K562 (cell line): ENCODE measurements around the gene VAMP8. TPM values are rescaled to one million over a fixed set of nuclear protein-coding genes. Genes with fewer than 3 reads are reported as not detected.

Source experiments
- EZH2 ChIP-seq: IDR thresholded peaks from 2 replicates; pipeline ENCODE4 v1.6.1; 2012; ENCODE audit warnings: low read depth, mild to moderate bottlenecking, inconsistent platforms, low read length, borderline replicate concordance
- FIP1L1 ChIP-seq: fragments of 200-400 bp; formaldehyde crosslinking; IDR thresholded peaks from 2 replicates; pipeline ENCODE4 v1.6.1; 2018; ENCODE audit warnings: mild to moderate bottlenecking, low read depth, low read length; ENCODE audit not compliant: poor library complexity, severe bottlenecking
- POLR2G ChIP-seq: fragments of 200-400 bp; formaldehyde crosslinking; IDR thresholded peaks from 2 replicates; pipeline ENCODE4 v1.6.1; 2017; ENCODE audit warnings: low read depth, mild to moderate bottlenecking, antibody characterized with exemption, low read length, moderate library complexity
- POLR2H ChIP-seq: IDR thresholded peaks from 2 replicates; pipeline ENCODE4 v1.6.1; 2016; ENCODE audit warnings: missing genetic modification characterization, low read depth, mild to moderate bottlenecking, control low read depth, missing compliant biosample characterization, moderate library complexity
- PTBP1 ChIP-seq: fragments of 200-400 bp; formaldehyde crosslinking; IDR thresholded peaks from 2 replicates; pipeline ENCODE4 v1.6.1; 2017; ENCODE audit warnings: low read depth, low read length
- ZNF184 ChIP-seq: sonication (generic); formaldehyde crosslinking; IDR thresholded peaks from 2 replicates; pipeline ENCODE4 v1.5.0; 2020; ENCODE audit warnings: missing genetic modification reagents
- ZNF324 ChIP-seq: fragments of 250-450 bp; sonication (Bioruptor Pico); IDR thresholded peaks from 2 replicates; pipeline ENCODE4 v1.4.0; 2020; ENCODE audit warnings: mild to moderate bottlenecking
- polyA plus RNA-seq, 8 experiments: library from polyadenylated mRNA; depleted of rRNA in 4 of 8; stranded (reverse) in 5 of 8; unstranded in 3 of 8; fragments of >200 nt; fragmentation: Nextera tagmentation in 2 of 8; fragmentation: Illumina TruSeq in 1 of 8; extraction: Ambion mirVana in 2 of 8; extraction: Trizol in 1 of 8; gene quantifications; 2 replicates each; pipeline versions ENCODE4 v1.2.1 to v1.2.3, GENCODE V29; 2011 to 2014; ENCODE audit warnings: inconsistent platforms in 1 of 8, missing spikeins in 1 of 8
- total RNA-seq, 7 experiments: library from RNA; depleted of rRNA in 6 of 7; stranded (reverse); fragments of >200 nt in 6 of 7; fragmentation: Illumina TruSeq in 2 of 7; extraction: Trizol in 2 of 7; gene quantifications; 2 replicates each; pipeline versions ENCODE4 v1.2.1 to v1.2.3, GENCODE V29; 2011 to 2021; ENCODE audit warnings: low replicate concordance in 1 of 7
- TF ChIP-seq, protein P1 (sequence below): sonication (generic); formaldehyde crosslinking; IDR thresholded peaks from 2 replicates; pipeline ENCODE4 v1.8.1; 2023; ENCODE audit warnings: mild to moderate bottlenecking, missing genetic modification reagents
- TF ChIP-seq, protein P2 (sequence below): sonication (generic); formaldehyde crosslinking; IDR thresholded peaks from 2 replicates; pipeline ENCODE4 v1.8.0; 2022; ENCODE audit warnings: mild to moderate bottlenecking, missing genetic modification reagents
- TF ChIP-seq, protein P3 (sequence below): IDR thresholded peaks from 2 replicates; pipeline ENCODE4 v1.6.1; 2012; ENCODE audit warnings: low read depth, low read length, improper control_type of control experiment, borderline replicate concordance
- TF ChIP-seq, protein P4 (sequence below): sonication (generic); formaldehyde crosslinking; IDR thresholded peaks from 2 replicates; pipeline ENCODE4 v1.8.1; 2023; ENCODE audit warnings: mild to moderate bottlenecking, missing genetic modification reagents
- TF ChIP-seq, protein P5 (sequence below): fragments of 450-650 bp; IDR thresholded peaks from 2 replicates; pipeline ENCODE4 v1.7.1; 2018; ENCODE audit warnings: mild to moderate bottlenecking, low read depth; ENCODE audit not compliant: partially characterized antibody
- TF ChIP-seq, protein P6 (sequence below): fragments of 450-650 bp; formaldehyde crosslinking; conservative IDR thresholded peaks from 2 replicates; pipeline ENCODE4 v1.4.0; 2022; ENCODE audit warnings: mild to moderate bottlenecking, missing genetic modification characterization

Gene VAMP8
- total and polyA plus RNA-seq, 9 of the 15 experiments (the other 6 are each of a cell fraction or from before 2014, with no cell fraction given), result 107 to 571 (median 248) TPM

DNA sequence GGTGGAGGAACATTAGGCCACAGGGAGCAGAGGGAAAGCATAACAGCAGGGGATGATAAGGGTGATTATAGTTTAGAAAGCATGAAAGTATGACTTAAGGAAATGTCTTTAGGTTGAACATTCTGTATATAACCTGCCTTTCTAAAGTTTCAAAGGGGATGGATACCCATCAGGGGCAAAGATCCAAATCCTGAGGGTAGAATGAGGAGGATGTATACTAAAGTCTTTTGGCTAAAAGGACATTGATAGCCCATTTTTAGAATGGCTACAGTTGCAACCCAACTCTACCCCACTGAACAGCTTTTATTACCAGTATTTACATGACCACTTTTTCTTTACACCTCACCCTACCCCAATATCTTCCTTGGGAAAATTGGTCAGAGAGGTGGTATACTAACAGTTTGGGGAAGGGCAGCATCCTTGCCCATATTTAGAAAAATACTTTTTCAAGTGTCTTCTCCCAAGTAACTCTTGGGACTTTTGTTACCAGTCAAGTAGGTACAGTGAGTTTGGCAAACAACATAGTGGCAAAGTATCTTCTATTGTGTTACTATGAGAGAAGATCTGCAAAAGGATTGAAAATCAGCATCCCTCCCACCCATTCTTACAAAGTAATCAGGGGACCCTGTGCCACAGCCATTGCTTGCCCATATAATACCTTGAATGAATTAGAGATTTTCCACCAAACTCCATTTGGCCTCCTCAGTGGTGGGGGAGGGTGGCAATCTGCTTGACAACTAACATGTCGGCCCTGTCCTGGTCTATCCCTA, 30.1 kb upstream of the VAMP8 start (continued):
- TF ChIP-seq, protein P1, sequence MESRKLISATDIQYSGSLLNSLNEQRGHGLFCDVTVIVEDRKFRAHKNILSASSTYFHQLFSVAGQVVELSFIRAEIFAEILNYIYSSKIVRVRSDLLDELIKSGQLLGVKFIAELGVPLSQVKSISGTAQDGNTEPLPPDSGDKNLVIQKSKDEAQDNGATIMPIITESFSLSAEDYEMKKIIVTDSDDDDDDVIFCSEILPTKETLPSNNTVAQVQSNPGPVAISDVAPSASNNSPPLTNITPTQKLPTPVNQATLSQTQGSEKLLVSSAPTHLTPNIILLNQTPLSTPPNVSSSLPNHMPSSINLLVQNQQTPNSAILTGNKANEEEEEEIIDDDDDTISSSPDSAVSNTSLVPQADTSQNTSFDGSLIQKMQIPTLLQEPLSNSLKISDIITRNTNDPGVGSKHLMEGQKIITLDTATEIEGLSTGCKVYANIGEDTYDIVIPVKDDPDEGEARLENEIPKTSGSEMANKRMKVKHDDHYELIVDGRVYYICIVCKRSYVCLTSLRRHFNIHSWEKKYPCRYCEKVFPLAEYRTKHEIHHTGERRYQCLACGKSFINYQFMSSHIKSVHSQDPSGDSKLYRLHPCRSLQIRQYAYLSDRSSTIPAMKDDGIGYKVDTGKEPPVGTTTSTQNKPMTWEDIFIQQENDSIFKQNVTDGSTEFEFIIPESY (CRISPR knock-in tag), result no peak
- TF ChIP-seq FIP1L1 (peak; percentile 64), EZH2 (no peak), POLR2G (peak; percentile 74), PTBP1 (no peak), POLR2H (tag) (peak; percentile 41; the same call in 1 of the 2 replicates), ZNF324 (CRISPR knock-in tag) (no peak), ZNF184 (no peak)
- TF ChIP-seq, protein P2, sequence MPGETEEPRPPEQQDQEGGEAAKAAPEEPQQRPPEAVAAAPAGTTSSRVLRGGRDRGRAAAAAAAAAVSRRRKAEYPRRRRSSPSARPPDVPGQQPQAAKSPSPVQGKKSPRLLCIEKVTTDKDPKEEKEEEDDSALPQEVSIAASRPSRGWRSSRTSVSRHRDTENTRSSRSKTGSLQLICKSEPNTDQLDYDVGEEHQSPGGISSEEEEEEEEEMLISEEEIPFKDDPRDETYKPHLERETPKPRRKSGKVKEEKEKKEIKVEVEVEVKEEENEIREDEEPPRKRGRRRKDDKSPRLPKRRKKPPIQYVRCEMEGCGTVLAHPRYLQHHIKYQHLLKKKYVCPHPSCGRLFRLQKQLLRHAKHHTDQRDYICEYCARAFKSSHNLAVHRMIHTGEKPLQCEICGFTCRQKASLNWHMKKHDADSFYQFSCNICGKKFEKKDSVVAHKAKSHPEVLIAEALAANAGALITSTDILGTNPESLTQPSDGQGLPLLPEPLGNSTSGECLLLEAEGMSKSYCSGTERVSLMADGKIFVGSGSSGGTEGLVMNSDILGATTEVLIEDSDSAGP (CRISPR knock-in tag), result no peak
- TF ChIP-seq, protein P3, sequence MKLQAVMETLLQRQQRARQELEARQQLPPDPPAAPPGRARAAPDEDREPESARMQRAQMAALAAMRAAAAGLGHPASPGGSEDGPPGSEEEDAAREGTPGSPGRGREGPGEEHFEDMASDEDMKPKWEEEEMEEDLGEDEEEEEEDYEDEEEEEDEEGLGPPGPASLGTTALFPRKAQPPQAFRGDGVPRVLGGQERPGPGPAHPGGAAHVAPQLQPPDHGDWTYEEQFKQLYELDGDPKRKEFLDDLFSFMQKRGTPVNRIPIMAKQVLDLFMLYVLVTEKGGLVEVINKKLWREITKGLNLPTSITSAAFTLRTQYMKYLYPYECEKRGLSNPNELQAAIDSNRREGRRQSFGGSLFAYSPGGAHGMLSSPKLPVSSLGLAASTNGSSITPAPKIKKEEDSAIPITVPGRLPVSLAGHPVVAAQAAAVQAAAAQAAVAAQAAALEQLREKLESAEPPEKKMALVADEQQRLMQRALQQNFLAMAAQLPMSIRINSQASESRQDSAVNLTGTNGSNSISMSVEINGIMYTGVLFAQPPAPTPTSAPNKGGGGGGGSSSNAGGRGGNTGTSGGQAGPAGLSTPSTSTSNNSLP, result no peak
- TF ChIP-seq, protein P4, sequence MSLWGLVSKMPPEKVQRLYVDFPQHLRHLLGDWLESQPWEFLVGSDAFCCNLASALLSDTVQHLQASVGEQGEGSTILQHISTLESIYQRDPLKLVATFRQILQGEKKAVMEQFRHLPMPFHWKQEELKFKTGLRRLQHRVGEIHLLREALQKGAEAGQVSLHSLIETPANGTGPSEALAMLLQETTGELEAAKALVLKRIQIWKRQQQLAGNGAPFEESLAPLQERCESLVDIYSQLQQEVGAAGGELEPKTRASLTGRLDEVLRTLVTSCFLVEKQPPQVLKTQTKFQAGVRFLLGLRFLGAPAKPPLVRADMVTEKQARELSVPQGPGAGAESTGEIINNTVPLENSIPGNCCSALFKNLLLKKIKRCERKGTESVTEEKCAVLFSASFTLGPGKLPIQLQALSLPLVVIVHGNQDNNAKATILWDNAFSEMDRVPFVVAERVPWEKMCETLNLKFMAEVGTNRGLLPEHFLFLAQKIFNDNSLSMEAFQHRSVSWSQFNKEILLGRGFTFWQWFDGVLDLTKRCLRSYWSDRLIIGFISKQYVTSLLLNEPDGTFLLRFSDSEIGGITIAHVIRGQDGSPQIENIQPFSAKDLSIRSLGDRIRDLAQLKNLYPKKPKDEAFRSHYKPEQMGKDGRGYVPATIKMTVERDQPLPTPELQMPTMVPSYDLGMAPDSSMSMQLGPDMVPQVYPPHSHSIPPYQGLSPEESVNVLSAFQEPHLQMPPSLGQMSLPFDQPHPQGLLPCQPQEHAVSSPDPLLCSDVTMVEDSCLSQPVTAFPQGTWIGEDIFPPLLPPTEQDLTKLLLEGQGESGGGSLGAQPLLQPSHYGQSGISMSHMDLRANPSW (CRISPR knock-in tag), result no peak
- TF ChIP-seq, protein P5, sequence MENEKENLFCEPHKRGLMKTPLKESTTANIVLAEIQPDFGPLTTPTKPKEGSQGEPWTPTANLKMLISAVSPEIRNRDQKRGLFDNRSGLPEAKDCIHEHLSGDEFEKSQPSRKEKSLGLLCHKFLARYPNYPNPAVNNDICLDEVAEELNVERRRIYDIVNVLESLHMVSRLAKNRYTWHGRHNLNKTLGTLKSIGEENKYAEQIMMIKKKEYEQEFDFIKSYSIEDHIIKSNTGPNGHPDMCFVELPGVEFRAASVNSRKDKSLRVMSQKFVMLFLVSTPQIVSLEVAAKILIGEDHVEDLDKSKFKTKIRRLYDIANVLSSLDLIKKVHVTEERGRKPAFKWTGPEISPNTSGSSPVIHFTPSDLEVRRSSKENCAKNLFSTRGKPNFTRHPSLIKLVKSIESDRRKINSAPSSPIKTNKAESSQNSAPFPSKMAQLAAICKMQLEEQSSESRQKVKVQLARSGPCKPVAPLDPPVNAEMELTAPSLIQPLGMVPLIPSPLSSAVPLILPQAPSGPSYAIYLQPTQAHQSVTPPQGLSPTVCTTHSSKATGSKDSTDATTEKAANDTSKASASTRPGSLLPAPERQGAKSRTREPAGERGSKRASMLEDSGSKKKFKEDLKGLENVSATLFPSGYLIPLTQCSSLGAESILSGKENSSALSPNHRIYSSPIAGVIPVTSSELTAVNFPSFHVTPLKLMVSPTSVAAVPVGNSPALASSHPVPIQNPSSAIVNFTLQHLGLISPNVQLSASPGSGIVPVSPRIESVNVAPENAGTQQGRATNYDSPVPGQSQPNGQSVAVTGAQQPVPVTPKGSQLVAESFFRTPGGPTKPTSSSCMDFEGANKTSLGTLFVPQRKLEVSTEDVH, result peak; percentile 21
- TF ChIP-seq, protein P6, sequence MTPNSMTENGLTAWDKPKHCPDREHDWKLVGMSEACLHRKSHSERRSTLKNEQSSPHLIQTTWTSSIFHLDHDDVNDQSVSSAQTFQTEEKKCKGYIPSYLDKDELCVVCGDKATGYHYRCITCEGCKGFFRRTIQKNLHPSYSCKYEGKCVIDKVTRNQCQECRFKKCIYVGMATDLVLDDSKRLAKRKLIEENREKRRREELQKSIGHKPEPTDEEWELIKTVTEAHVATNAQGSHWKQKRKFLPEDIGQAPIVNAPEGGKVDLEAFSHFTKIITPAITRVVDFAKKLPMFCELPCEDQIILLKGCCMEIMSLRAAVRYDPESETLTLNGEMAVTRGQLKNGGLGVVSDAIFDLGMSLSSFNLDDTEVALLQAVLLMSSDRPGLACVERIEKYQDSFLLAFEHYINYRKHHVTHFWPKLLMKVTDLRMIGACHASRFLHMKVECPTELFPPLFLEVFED (CRISPR knock-in tag), result peak; percentile 95
